RWPE2 (cell line): ENCODE results near the gene RBM46.
A peak's percentile ranks its signal among the peaks of the same experiment; 100 is the strongest.

Source experiments
- ATAC-seq: fragments of 200-7000 bp; cut with Tn5 transposase; 3 replicates; pipeline ENCODE4 v1.9.1; 2021; ENCODE audit warnings: low read depth
- DNase-seq: peaks from one replicate; pipeline ENCODE4 v3.0.0-alpha.2; 2020; ENCODE audit warnings: low spot score
- H3K27ac ChIP-seq: fragments of 450-650 bp; 2 replicates; pipeline ENCODE4 v1.5.1; 2017; ENCODE audit warnings: mild to moderate bottlenecking; ENCODE audit not compliant: poor library complexity, severe bottlenecking
- H3K27me3 ChIP-seq: fragments of 250-450 bp; sonication (Bioruptor Pico); 2 replicates; pipeline ENCODE4 v1.5.1; 2021; ENCODE audit warnings: mild to moderate bottlenecking, moderate library complexity; ENCODE audit not compliant: insufficient read depth, poor library complexity, severe bottlenecking
- H3K36me3 ChIP-seq: fragments of 250-450 bp; sonication (Bioruptor Pico); 2 replicates; pipeline ENCODE4 v1.5.1; 2020; ENCODE audit warnings: low read depth, mild to moderate bottlenecking, moderate library complexity
- H3K4me1 ChIP-seq: fragments of 250-450 bp; sonication (Bioruptor Pico); 2 replicates; pipeline ENCODE4 v1.5.1; 2021; ENCODE audit warnings: mild to moderate bottlenecking, moderate library complexity; ENCODE audit not compliant: insufficient read depth, poor library complexity, severe bottlenecking
- H3K4me3 ChIP-seq: fragments of 250-450 bp; sonication (Bioruptor Pico); 2 replicates; pipeline ENCODE4 v1.5.1; 2021; ENCODE audit warnings: mild to moderate bottlenecking, moderate library complexity; ENCODE audit not compliant: severe bottlenecking
- H3K9me3 ChIP-seq: fragments of 250-450 bp; sonication (Bioruptor Pico); 2 replicates; pipeline ENCODE4 v1.5.1; 2021; ENCODE audit warnings: mild to moderate bottlenecking, moderate library complexity; ENCODE audit not compliant: severe bottlenecking
- CTCF ChIP-seq: fragments of 450-650 bp; IDR thresholded peaks from one replicate; pipeline ENCODE4 v1.5.1; 2017; ENCODE audit warnings: mild to moderate bottlenecking, moderate library complexity; ENCODE audit not compliant: poor library complexity, severe bottlenecking

The RBM46 gene

GRCh38 chr4:154743683-154744340 is 37.3 kb upstream of the RBM46 start, which contains the start of gene LRAT:
TSS of gene LRAT (plus strand) at chr4:154744000. CDS start at chr4:154744327, 327 bp downstream.
- H3K4me3 ChIP-seq = peak within 1 kb of the TSS; percentile 46
- ATAC-seq (peak; percentile 95), DNase-seq (peak; percentile 73)

GRCh38 chr4:154744341-154744926 is 36.6 kb upstream of the RBM46 start:
- no peak for TF ChIP-seq CTCF
- ATAC-seq (no peak; the same call in 1 of the 3 replicates), DNase-seq (no peak)
- no peaks in the 10 kb centered on the region for H3K36me3 ChIP-seq
- H3K4me1 ChIP-seq = no peaks in the 10 kb centered on the region
- H3K9me3 ChIP-seq = no peaks in the 10 kb centered on the region
- H3K27me3 ChIP-seq = no peaks in the 10 kb centered on the region
- peak overlapping the region; percentile 46 for H3K4me3 ChIP-seq
- H3K27ac ChIP-seq = no peak overlapping the region

More at GRCh38 chr4:154743683-154744340, 37.3 kb upstream of the RBM46 start, which contains the start of gene LRAT:
- Histone ChIP-seq H3K36me3 (no peaks in the 10 kb centered on the region), H3K9me3 (no peaks in the 10 kb centered on the region), H3K27me3 (no peaks in the 10 kb centered on the region), H3K4me1 (peaks cover 4% of the 10 kb centered on the region), H3K27ac (no peak within 1 kb of the TSS)
- TF ChIP-seq CTCF = peak; percentile 28

- no peak overlapping the region for H3K4me3 ChIP-seq
- no peak for ATAC-seq
- no peaks in the 10 kb centered on the region for H3K9me3 ChIP-seq
- H3K4me1 ChIP-seq = no peaks in the 10 kb centered on the region
- no peaks in the 10 kb centered on the region for H3K27me3 ChIP-seq
- H3K36me3 ChIP-seq = no peaks in the 10 kb centered on the region
- TF ChIP-seq CTCF = no peak
- no peak overlapping the region for H3K27ac ChIP-seq
- DNase-seq = no peak
These were observed 23.4 kb upstream of the RBM46 start for GRCh38 chr4:154757713-154758112.

- H3K4me1 ChIP-seq = no peaks in the 10 kb centered on the region
- no peak overlapping the region for H3K4me3 ChIP-seq
- no peak for ATAC-seq
- no peak for TF ChIP-seq CTCF
- DNase-seq = no peak
- H3K9me3 ChIP-seq = no peaks in the 10 kb centered on the region
- H3K27me3 ChIP-seq = no peaks in the 10 kb centered on the region
- no peaks in the 10 kb centered on the region for H3K36me3 ChIP-seq
- no peak overlapping the region for H3K27ac ChIP-seq
These were observed 20.2 kb upstream of the RBM46 start for GRCh38 chr4:154760895-154761294.

- no peaks in the 10 kb centered on the region for H3K9me3 ChIP-seq
- no peaks in the 10 kb centered on the region for H3K36me3 ChIP-seq
- TF ChIP-seq CTCF = no peak
- peaks cover 7% of the 10 kb centered on the region for H3K27me3 ChIP-seq
- ATAC-seq (no peak), DNase-seq (no peak)
- H3K4me1 ChIP-seq = no peaks in the 10 kb centered on the region
- no peak overlapping the region for H3K4me3 ChIP-seq
- H3K27ac ChIP-seq = no peak overlapping the region
These were observed 2.8 kb upstream of the RBM46 start for GRCh38 chr4:154778264-154778663.
